A673 (cell line): Measurements from ENCODE around the gene CELSR1.

Experiments used
- CTCF ChIP-seq: fragments of 300-800, 200-600 bp; sonication (generic); conservative IDR thresholded peaks from 2 replicates; pipeline ENCODE4 v1.5.1; 2017; ENCODE audit warnings: low read depth, mild to moderate bottlenecking, antibody characterized with exemption, low read length, moderate library complexity, mixed read lengths
- EZH2 ChIP-seq: fragments of 200-600 bp; sonication (generic); IDR thresholded peaks from 2 replicates; pipeline ENCODE4 v1.6.1; 2017; ENCODE audit warnings: borderline replicate concordance, low read depth, mild to moderate bottlenecking, mixed read lengths, antibody characterized with exemption, low read length; ENCODE audit not compliant: poor library complexity, severe bottlenecking

GRCh38 chr22:46360097-46360496 lies 177.3 kb downstream of the CELSR1 start:
- TF ChIP-seq CTCF (no peak), EZH2 (no peak)
